ENCODE data around the gene MDFIC.

The MDFIC gene

DNA sequence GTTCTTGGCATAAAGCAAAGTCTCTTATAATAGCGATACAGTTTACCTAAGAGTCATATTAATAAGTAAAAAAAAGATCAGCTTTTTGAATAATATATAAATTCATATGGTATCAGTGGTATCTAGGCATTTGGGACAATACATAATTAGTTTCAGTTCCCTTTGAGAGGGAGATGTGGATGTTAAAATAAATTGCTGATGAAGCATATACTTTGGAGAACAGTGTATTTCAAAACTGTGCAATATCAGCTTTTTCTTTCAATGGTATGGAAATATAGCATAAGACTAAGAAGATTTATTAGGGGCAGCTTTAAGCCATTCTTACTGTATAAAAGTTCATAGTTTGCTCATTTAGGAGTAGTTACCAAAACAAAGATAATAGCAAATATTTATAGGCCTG, 35.5 kb downstream of the MDFIC start:
- no peak for DNase-seq

DNA sequence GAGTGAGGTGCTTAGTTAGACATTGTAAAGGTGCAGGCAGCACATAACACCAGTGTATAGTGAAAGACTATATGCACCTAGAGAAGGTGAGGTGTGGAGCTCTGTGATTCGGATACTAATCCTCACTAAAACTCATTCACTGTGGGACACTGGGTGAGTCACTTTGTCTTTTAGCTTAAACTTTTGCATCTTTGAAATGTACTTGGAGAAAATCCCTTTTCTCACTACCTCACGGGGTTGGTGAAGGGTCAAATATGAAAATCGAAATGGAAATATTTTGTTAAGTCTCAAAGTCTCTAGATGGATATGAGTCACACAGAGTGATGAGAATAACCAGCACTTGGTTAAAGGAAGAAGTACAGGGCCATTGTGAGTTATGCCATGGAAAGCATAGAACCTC, 38.0 kb downstream of the MDFIC start:
- DNase-seq = no peak

DNA sequence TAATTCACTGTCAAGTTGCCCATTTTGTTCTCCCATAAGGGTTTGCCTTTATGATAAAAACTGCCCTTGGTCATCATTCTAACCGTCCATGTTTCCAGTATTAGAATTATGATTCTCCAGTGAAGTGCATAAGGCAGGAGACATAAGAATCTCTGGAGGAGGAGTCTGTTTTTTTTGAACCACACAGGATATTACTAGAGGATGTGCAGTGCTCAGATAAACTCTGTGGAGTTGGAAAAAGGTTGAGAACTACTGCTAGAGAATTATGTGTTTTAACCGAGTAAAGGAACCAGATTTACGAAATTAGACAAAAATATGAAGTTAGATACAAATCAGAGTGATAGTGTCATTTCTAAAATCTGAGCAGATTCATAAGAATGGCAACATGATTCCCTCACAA, 40.5 kb downstream of the MDFIC start:
- DNase-seq = no peak

DNA sequence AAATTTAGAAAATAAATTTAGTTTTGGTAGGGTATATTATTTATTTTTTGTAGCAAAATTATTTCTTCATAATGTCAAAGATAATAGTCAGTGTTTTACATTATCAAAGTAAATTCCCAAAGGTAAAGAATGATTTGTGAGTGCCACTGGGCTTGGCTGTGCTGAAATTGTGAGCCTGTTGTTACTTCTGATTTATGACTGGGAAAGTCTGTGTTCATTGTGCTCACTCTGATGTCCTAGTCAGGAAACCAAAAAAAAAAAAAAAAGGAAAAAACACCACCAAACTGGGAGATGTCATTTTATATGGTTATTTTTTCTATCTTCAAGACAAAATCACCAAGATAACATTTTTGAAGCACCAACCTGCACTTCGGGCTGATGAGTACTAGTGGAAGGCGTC, 44.3 kb downstream of the MDFIC start:
- DNase-seq = no peak

DNA sequence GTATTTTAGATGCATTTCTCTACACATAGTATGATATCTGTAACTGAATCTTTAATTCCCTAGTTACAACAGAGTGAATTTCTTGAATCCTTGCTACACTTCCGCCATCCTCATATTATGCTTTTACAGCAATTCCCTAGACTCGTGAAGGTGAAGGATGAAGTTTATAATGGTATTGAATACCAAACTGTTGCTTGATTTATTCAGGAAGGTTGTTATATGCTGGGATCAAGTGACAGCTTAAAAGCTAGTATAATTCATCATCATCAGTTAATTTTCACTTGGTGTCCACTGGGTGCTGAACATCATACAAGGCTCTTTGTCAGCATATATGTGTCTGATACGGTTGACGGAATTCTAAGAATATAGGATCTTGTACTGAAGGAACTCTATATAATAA, 47.2 kb downstream of the MDFIC start:
- no peak for DNase-seq

DNA sequence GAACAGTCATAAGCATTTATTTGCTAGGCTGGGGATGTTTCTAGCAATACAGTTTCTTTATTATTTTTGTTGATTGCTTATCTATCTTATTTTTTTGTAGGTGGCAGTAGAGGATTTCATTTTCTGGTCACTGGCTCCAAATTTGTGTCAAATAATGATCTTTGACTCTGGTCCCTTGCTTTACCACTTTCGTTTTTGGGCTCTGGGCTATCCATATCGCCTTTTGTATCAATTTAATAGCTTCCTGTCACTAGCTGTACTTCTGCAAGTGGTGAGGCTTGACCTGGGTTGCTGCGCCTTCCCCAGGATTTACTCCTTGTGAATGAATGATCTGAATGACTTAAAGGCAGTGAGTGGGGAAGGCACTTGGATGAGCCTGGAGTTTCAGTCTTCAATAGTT, 48.4 kb downstream of the MDFIC start:
- no peak for DNase-seq

DNA sequence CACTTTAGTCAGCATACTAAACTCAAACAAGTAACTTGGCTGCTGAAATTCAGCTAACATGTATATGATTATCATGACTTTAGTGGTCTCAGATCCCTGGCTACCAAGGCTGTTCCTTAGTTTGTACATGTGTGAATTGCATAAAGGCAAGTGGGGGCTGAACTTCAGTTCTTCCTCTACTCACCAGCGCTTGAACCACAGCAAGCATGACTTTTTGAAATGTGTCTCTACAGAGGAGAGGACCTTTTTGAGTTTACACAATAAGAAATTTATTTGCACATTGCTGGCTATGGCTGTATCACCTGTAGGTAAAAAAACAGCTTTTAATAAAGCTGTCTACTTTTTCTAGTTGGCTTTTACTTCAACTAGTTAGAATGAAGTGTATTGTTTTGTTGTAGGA, 48.8 kb downstream of the MDFIC start:
- DNase-seq = no peak

DNA sequence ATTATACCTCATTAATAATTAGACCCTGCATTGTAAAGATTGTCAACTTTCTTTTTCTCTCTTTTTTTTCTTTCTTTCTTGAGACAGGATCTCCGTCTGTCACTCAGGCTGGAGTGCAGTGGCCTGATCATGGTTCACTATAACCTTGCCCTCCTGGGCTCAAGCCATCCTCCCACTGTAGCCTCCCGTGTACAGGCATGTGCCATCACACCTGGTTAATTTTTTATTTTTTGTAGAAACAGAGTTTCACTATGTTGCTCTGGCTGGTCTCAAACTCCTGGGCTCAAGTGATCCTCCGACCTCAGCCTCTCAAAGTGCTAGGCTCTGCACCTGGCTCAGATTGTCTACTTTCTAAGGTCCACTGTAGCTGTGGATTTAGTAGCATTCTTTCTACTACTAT, 50.7 kb downstream of the MDFIC start:
- DNase-seq = no peak

DNA sequence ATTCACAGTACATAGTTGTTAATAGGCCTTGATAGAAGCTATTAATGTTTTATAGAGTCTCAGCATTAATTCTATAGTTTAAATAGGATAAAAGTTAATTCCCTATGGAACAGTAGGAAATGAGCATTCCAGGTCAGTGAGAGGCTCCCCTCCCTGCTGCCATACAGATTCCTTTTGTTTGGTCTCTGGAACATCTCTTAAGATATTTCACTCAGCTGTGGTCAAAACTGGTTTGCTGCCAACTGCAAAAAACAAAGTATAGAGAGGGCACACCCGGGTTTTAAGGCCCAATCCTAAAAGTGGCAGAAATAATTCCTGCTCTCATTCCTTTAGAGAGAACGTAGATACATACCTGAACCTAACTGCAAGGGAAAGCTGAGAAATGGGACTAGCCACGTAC, 51.3 kb downstream of the MDFIC start:
- DNase-seq = no peak

DNA sequence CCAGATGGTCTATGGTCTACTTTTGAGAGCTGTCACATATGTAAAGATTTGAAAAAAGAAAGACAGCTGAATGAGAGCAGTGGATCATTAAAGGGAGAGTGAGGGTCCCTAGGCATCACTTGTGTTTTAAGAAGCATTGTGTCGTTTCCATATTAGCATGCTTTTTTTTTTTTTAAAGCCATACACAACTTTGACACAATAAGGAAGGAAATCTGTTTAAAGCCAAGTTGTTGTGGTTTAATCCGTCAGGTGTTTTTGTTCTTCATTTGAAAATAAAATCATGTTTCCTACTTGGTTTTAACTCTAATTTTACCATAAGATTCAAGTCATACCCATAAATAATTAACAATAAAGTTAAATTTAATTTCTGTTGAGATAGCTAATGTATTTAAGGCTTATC, 53.5 kb downstream of the MDFIC start:
- DNase-seq = no peak

DNA sequence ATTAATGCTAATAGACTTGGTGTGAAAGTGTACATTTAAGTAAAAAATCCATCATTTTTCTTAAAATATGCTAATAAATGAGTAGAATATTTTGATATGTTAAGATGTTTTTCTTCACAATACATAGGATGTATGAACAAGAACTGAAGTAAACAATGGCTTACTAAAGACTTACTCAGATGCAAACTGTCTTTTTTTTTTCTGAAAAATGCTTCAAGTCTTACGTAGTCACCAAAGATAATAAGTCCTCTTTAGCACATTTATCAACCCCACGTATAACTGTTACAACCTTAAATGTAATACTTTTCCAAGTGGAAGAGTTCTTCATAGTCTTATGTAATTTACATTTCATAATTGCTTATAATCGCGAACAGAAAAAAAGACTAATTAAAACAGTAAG, 54.8 kb downstream of the MDFIC start:
- no peak for DNase-seq

DNA sequence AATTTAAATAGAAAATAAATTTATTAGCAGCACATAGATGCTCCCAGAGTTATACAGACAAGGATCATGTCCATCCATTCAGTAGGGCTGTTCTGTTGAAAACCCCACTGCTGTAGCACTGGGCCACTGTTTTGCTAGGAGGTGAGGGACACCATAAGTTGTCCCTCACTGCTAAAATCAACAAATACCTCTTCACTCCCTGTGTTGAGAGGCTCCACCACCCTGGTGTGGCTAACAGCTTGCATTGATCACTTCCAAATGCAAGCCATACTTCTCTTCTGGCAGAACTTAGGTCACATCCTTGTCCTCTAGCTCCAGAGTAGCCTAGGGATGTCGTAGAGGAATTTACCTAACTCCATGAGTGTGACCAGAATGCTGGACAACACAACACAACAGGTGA, 55.4 kb downstream of the MDFIC start:
- no peak for DNase-seq

DNA sequence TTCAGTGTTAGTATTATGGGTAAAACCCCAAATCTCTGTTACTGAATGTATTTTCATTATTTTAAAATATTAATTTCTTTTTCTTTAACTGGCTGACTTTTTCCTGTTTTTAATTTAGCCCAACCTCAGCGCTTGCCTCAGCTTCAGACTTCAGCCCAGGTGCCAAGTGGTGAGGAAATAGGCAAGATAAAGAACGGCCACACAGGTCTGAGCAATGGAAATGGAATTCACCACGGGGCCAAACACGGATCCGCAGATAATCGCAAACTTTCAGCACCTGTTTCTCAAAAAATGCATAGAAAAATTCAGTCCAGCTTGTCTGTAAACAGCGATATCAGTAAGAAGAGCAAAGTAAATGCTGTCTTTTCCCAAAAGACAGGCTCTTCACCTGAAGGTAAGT, 57.5 kb downstream of the MDFIC start:
- no peak for DNase-seq

DNA sequence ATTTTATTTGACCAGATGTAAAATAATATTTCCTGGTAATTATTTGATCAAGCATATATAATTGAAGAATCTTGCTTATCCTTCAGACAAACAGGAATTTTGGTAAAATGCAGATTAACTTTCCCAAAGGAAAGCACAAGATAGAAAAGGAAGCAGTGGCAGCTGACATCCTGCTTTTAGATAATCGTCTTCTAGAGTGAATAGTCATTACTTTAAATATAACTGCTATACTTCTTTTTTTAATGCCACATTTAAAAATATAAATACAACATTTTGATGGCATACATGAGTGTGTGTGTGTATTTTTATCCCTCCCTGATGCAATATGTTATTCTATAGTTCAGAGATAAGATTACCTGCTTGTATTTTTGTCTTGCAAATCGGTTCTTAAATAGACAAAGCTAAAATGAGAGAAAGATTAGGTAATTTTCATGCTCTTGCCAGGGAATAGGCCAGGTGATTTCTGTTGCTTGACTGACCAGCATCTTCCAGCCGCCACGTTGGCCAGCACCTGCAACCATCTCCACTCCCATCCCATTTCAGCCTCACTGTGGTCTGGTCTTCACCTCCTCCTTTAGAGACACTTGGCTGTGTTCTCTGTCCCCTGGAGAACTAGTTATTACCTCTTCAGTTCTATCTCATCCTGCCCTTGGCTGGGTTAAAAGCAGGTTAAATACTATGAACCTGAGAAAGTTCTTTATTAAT, 58.1 kb downstream of the MDFIC start:
- no peak for DNase-seq

DNA sequence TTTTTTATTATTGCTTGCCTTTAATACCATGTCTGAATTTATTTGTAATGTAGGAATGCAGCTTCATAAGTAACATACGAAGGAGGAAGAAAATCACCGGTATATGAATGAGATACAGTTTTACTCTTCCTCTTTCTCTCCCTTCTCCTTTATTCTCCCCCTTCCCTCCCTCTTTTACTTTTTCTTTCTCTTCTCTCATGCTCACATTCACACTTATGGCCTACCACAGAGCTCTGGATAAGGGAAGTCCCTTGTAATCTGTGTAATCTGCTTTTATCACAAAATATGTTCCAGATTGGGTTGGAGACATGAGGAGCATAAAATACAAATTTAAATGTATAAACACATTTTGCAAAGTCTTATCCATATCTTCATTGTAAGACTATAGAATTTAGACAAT, 59.4 kb downstream of the MDFIC start:
- no peak for DNase-seq

DNA sequence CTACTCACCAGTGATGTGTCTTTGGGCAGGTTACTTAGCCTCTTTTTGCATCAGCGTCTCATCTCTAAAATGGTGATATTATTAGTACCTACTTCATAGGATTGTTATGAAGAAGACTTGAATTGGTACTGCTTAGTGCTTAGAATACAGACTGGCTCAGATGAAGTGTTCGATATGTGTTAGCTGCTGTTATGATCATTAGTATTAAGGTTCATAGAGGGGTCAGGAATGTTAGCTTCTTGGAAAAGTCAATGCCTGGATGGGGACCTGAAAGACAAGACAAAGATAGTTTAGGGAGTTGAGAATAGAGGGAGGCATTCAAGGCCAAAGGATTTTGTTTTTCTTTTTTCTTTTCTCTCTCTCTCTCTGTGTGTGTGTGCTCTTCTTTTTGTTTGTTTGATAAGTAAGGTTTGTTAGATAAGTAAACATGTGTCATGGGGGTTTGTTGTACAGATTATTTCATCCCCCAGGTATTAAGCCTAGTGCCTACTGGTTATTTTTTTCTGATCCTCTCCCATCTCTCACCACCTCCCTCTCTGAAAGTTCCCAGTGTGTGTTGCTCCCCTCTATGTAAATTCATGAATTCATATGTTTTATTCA, 63.3 kb downstream of the MDFIC start:
- DNase-seq = no peak

DNA sequence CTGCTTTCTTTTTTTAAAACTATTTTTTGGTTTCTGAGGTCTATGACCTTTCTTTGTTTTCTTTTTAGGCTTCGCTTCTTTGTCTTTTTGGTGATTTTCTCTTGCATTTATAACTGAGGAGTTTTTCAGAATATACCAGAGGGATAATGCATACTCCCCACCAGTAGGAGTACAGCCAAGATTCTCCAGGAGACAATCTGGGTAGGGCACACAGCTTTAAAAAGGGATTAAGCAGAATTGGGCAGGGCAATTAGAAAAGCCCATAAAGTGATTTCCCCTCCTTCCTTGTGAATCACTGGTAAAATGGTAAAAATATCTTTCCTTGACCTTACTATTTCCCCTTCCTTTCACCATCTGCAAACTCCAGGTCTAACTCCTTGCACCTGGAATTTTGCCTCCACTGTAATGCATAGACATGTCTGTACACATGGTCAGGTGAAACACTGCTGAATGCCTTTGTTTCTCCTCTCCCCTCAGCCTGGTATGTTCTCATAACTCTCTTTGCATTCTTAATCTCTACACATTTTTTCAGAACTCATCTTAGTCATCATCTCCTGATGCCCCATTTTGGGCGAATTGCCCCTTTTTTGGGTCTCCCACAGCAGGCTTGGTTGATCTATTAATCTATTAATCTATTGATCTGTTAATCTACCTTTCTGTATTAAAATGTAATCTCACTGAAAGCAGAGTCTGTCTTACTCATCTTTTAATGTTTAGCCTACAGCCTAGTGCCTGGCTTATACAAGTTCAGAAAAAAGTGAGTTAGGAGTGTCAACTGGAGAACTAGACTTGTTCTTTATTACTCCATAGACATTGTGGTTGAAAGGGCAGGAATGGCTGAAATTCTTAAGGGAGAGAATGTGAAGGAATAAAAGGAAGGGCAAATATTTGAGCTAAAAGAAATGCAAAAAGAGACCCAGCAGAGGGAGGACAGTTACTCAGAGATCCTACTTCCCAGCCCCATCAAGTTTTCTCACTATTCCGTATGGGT, 64.6 kb downstream of the MDFIC start:
- no peak for DNase-seq

DNA sequence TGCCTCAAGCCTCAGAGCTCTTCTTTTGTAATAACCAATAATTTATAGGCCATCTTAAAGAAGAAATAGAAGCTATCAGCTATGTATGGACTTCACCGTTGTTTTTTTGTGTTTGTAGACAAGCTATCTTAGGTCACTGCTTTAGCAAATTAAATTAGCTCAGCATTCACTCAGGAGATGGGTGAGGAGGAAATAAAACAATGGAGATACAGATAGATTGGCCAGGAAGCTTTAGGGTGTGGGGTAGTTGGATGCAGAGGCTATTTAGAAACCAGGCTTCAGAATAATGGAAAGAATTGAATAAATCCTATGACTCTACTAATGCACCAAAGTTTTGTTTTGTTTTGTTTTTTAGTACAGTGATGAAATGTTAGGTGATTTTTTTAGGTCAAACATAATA, 66.1 kb downstream of the MDFIC start:
- DNase-seq = no peak

DNA sequence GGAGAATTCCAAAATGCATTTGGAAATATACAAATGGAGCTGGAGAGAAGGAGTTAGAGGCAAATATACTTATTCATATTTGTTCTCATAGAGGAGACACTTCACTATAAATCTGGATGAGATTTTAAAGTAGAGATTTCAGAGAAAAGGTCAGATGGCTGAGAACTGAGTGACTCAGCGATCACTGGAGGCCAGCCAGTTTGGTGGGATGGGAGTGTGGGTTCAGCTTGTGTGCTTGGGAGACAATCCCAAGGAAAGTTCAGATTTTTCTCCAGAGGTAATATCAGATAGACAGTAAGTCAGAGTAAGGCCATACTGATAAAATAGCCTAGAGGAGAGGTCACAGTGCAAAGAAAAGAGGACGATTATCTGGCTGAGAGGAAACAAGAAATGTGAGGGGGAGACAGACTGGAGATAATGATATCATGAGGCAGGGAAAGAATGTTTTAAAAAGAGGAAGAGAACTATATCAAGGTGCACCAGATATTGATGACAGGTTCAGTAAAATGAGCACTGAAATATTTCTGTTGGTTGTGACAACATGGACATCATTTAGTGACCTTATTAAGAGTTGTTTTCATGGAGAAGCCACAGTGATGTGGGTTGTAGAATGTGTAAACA, 67.0 kb downstream of the MDFIC start:
- no peak for DNase-seq

DNA sequence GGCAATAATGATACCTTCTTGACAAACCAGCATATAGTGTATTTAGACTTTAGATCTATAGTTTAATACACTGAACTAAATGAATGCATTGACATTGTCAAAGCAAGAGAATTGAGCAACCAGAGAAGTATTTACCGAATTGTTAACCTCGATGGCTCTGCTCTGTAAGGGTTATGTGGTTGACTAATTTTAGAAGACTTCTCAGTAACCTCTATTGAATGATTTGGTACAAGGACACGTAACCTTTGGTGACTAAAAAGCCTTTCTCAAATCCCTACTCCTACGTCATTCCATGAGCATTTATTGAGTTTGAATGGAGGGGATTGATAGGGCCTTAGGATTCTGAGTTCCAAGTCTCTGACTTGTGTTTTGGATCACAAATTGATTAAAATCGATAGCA, 67.6 kb downstream of the MDFIC start:
- DNase-seq = no peak

DNA sequence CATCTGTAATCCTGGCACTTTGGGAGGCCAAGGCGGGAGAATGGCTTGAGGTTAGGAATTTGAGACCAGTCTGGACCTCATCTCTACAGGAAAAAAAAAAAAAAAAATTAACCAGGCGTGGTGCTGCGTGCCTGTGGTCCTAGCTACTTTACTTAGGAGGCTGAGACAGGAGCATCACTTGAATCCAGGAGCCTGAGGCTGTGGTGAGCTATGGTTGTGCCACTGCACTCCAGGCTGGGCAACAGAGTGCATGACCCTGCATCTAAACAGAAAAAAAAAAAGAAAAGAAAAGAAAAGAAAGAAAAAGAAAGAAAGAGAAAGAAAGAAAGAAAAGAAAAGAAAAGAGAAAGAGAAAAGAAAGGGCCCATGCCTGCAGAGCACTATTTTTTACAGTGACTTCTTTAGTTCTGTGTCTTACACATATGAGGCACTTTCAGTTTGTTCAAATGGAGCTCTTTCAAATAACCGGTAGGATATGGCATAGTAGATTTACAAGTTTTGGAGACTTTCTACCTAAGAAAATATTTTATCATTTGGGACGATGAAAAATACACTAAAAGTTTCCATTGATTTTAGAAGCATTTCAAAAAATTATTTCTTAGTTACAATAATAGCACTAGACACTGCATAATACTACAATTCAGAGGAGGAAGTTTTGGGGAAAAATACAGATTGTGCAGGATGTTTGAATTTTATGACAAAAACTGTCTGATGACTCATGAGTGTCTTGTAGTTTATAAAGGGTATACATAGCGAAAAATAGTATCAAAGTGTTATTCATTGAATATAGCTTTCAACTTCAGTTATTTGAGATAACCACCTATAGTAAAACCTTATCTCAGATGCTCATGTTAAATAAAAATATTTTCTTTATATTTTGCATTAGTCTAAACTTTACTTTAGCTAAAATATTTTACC, 75.9 kb downstream of the MDFIC start:
- no peak for DNase-seq

DNA sequence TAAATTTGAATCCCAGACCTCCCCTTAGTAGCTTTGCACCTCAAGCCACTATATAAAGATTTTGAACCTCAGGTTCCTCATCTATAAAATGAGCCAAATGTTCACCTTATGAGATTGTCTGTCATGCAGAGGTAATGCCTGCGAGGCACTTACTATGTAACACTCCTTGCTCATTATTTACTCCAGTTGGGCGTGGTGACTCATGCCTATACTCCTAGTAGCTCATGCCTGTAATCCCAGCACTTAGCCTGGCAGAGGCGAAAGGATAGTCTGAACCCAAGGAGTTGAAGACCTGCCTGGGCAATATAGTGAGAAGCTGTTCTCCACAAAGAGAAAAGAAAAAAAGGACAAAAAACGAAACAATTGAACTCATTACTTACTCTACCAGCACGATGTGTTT, 82.2 kb downstream of the MDFIC start:
- no peak for DNase-seq

Measured in NCI-H1694 treated with DMSO at 0.1 percent for 48 hours (cell line).